GM18526 (cell line): ENCODE measurements around the gene NMNAT2.

ENCODE experiments used
- POLR2A ChIP-seq: IDR thresholded peaks from 3 replicates; pipeline ENCODE4 v1.6.1; 2011; ENCODE audit not compliant: insufficient read length; ENCODE audit errors: extremely low read depth

NMNAT2 gene

DNA sequence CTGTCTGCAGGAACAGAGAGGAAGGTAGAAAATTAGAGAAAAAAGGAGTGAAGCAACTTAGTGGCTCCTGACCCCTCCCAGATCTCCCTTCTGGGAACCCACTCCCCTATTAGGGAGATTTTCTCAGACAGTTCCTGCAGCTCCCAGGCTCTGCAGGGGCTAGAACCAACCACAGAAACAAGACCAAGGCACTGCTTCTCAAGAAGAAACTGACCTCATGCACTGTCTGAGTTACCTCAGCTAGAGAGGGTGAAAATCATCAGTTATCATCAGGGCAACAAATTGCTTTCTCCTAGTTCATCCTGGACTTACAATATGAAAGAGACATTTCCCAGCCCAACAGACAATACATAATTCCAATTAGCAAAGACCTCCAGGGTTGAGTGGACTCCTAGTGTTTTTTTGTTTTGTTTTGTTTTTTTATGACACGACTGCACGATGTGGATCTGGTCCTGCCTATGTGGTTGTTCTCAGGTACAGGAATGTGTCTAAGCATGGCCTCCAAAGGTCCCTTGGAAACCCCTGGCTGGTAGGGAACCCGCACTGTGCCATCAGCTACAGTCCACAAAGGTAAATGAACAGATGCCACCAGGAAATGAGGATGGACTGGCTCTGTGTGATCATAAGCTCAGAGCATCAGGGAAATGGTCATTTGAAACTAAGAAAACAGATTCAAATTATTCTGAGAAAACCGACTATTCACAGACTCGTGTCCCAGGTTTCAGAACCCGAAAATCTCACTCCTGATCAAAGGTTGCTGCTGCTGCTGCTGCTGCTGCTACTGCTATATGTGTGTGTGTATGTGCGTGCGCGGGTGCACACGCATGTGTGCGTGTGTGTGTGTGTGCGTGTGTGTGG is 166.8 kb downstream of the NMNAT2 start:
- TF ChIP-seq POLR2A: no peak

DNA sequence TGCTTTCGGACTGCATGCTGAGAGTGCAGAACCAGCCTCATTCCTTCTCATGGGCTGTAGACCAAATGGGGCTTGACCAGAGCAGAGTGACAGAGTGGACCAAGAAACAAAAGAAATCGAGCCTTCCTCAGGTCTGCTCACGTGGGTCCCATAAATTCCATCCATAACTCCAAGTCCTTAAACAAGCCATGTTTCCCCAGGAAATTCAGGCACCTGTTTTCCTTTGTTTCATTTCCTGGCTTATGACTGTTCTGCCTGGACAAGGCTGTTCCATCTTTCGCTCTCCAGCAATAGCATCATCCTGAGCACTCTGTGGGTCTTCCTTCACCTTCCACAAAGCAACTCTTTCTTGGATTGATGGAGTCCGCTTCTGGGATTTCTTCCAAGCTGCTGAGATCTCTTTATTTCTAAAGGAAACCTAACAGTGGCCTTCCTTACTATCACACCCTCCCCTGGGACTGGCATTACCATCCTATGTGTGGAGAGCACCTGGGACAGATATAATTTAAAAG is 168.2 kb downstream of the NMNAT2 start:
- no peak for TF ChIP-seq POLR2A

DNA sequence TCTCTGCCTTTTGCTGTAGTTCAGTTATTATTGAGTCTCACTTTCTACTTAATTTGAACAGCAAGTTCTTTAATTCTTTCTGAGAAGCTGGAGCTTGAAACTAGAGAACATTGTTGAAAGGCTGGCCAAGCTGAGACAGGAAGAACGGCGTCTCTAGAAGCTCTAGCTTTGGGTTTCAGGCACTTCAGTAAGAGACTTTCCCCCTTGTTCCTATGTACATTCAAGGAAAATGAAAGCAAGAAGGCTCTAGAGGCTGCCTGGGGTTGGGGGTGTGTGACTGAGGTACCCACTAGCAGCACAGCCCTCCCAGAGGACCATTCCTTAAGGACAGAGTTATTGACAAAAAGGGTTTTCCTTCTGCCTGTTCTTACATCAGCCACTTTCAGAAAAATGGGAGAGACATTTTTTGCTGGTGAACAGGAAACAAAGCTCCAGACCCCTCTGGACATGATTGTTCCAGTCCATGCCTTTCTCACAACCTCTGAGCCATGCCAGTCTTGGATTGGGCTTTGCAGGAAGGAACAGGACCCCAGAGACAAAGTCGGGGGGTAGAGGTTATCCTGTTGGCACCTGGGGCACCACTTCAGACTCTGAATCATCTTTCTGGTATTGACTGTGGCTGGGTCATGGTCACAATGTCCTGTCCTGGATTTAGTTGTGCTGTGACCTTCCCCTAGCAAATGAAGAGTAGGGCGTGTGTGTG is 169.0 kb downstream of the NMNAT2 start:
- no peak for TF ChIP-seq POLR2A

- no peak for TF ChIP-seq POLR2A
These were observed 170.2 kb downstream of the NMNAT2 start for GRCh38 chr1:183247931-183248330.

- TF ChIP-seq POLR2A: no peak
These were observed 170.7 kb downstream of the NMNAT2 start for GRCh38 chr1:183247484-183247883.

DNA sequence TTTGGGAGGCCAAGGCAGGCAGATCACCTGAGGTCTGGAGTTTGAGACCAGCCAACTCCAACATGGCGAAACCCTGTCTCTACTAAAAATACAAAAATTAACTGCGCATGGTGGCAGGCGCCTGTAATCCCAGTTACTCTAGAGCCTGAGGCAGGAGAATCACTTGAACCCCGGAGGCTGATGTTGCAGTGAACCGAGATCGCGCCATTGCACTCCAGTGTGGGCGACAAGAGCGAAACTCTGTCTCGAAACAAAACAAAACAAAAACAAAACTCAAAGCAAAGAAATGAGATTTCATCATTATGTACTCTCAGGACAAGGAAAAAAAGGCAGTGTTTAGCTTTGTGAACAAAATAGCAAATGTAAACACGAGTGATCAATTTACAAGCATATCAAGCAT is 171.1 kb downstream of the NMNAT2 start:
- no peak for TF ChIP-seq POLR2A

- TF ChIP-seq POLR2A: no peak
These were observed 171.7 kb downstream of the NMNAT2 start for GRCh38 chr1:183246436-183246835.

DNA sequence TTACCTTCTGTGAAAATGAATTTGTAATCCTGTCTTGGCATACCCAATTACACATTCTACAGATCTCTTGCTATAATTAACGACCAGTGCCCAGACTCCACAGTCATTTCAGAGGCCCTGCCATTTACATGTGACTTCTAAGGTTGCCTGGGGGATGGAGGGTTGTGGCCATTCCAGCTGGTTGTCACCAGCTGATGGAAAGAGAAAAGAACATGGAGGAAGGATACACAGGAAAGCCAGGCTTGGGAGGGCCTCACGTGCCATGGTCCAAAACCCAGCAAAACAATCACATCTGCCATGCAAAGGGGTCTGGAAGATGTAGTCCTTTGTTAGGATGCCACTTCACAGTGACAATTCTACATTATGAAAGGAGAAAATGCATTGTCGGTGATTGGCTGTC is 172.8 kb downstream of the NMNAT2 start:
- TF ChIP-seq POLR2A: no peak

- TF ChIP-seq POLR2A: no peak
These were observed 173.7 kb downstream of the NMNAT2 start for GRCh38 chr1:183244466-183244865.

DNA sequence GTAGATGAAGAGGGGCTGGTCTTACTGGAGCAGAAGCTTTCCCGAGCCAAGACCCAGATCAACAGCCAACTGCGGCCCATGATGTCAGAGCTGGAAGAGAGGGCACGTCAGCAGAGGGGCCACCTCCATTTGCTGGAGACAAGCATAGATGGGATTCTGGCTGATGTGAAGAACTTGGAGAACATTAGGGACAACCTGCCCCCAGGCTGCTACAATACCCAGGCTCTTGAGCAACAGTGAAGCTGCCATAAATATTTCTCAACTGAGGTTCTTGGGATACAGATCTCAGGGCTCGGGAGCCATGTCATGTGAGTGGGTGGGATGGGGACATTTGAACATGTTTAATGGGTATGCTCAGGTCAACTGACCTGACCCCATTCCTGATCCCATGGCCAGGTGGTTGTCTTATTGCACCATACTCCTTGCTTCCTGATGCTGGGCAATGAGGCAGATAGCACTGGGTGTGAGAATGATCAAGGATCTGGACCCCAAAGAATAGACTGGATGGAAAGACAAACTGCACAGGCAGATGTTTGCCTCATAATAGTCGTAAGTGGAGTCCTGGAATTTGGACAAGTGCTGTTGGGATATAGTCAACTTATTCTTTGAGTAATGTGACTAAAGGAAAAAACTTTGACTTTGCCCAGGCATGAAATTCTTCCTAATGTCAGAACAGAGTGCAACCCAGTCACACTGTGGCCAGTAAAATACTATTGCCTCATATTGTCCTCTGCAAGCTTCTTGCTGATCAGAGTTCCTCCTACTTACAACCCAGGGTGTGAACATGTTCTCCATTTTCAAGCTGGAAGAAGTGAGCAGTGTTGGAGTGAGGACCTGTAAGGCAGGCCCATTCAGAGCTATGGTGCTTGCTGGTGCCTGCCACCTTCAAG is 174.8 kb downstream of the NMNAT2 start:
- no peak for TF ChIP-seq POLR2A

DNA sequence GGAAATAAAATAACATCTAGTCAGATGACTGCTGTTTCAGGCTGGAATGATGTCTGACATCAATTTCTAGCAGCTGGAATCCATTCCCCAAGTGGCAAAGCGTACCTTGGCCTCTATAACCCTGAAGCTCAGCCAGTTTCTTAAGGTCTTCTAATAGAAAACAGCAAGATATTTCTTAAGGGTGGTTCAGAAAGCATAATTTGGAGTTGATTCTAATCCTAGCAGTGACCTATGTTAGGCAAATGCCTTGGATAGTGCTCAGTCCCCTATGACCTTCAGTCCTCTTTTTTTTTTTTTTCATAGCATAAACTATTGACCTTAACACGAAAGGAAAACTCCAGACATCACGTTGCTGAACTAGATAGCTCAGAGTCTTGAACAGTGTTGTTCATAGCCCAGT is 175.6 kb downstream of the NMNAT2 start:
- TF ChIP-seq POLR2A: no peak

DNA sequence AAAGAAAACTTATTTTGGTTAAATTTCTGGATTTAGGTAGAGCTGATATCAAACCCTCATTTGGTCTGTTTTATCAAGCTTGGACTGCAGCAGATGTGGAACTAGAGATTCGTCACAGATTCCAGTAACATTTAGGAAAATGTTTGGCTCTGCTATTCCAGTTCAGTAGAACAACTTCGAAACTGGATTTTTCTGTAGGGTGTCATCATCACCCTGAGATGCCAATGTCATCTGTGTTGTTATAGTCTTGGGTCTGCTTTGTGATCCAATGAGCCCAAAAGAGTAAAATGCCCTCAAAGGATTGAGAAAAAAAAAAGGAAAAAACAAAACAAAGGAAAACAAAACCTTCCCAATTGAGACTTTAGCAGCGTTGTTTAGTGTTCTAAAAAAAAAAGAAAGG is 176.7 kb downstream of the NMNAT2 start:
- no peak for TF ChIP-seq POLR2A

- no peak for TF ChIP-seq POLR2A
These were observed 177.7 kb downstream of the NMNAT2 start for GRCh38 chr1:183240526-183240825.

- TF ChIP-seq POLR2A: no peak
These were observed 178.2 kb downstream of the NMNAT2 start for GRCh38 chr1:183239793-183240525.

- TF ChIP-seq POLR2A: no peak
These were observed 178.9 kb downstream of the NMNAT2 start for GRCh38 chr1:183239220-183239742.

DNA sequence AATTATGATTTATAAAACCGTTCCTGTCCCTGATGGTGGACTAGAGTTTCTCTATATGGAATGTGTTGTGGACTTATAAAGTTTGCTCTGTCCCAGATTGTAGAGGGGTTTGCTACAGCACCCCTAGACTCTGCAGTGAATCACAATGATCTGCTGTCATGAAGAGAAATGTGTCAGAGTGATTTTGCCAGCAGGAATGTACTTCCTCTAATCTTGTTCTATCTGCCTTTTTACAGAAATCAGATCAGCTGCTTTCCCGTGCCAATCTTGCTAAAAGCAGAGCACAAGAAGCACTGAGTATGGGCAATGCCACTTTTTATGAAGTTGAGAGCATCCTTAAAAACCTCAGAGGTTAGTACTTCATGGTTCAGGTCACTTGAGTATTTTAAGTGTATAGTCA is 180.1 kb downstream of the NMNAT2 start:
- no peak for TF ChIP-seq POLR2A
